Measurements from ENCODE around the gene PDGFRB. TPM values are rescaled to one million over a fixed set of nuclear protein-coding genes. Genes with fewer than 3 reads are reported as not detected.
"Not testable (repeated sequence)": the region's sequence is repeated elsewhere in the genome, so short reads cannot be mapped to it uniquely, and the experiment has no call there.

Gene PDGFRB
- total RNA-seq, 1 donor from 2014 or later, result 341 TPM

- Histone ChIP-seq H3K27me3 (no peaks in the 10 kb centered on the region), H3K36me3 (no peaks in the 10 kb centered on the region), H3K9me3 (no peaks in the 10 kb centered on the region), H3K4me3 (peak overlapping the region in 1 of 2 donors; percentile 51), H3K4me1 (no peaks in the 10 kb centered on the region), H3K27ac (no peak overlapping the region)
- TF ChIP-seq CTCF (IDR thresholded peaks at IDR 0.05), result no peak
- peak in 1 of 2 donors; percentile 27 for DNase-seq (ENCODE audit: low spot score in 2 of 2)
- intact Hi-C loops (cut with DNase I), result no loop called here
These were observed 70.3 kb downstream of the PDGFRB start for GRCh38 chr5:150085191-150085912.

- DNase-seq (ENCODE audit: low spot score in 2 of 2), result peak in 1 of 2 donors; percentile 42
- H3K9me3 ChIP-seq; intact Hi-C loops (cut with DNase I); H3K4me1 ChIP-seq; H3K36me3 ChIP-seq; H3K27ac ChIP-seq; H3K27me3 ChIP-seq: not testable (repeated sequence)
- H3K4me3 ChIP-seq, result peak overlapping the region in 1 of 2 donors; percentile 19
These were observed 70.9 kb downstream of the PDGFRB start for GRCh38 chr5:150084754-150085153.

GRCh38 chr5:150082889-150083288 lies 72.8 kb downstream of the PDGFRB start:
- intact Hi-C loops (cut with DNase I), result no loop called here
- Histone ChIP-seq H3K27me3 (no peaks in the 10 kb centered on the region), H3K36me3 (no peaks in the 10 kb centered on the region), H3K4me1 (no peaks in the 10 kb centered on the region), H3K27ac (no peak overlapping the region), H3K4me3 (peak overlapping the region in 1 of 2 donors; percentile 12), H3K9me3 (no peaks in the 10 kb centered on the region)
- TF ChIP-seq CTCF (IDR thresholded peaks at IDR 0.05), result no peak
- DNase-seq (ENCODE audit: low spot score in 2 of 2), result peak in 1 of 2 donors; percentile 59

- TF ChIP-seq CTCF (IDR thresholded peaks at IDR 0.05), result no peak
- Histone ChIP-seq H3K27me3 (no peaks in the 10 kb centered on the region), H3K4me3 (peak overlapping the region in 1 of 2 donors; percentile 12), H3K4me1 (no peaks in the 10 kb centered on the region), H3K27ac (no peak overlapping the region), H3K36me3 (no peaks in the 10 kb centered on the region), H3K9me3 (no peaks in the 10 kb centered on the region)
- peak in 1 of 2 donors; percentile 54 for DNase-seq (ENCODE audit: low spot score in 2 of 2)
- intact Hi-C loops (cut with DNase I), result no loop called here
These were observed 73.3 kb downstream of the PDGFRB start for GRCh38 chr5:150082374-150082773.

- H3K4me1 ChIP-seq, result no peaks in the 10 kb centered on the region
- intact Hi-C loops (cut with DNase I), result no loop called here
- DNase-seq (ENCODE audit: low spot score in 2 of 2), result peak; percentile 41 to 77
- no peak for TF ChIP-seq CTCF (IDR thresholded peaks at IDR 0.05)
- no peaks in the 10 kb centered on the region for H3K9me3 ChIP-seq
- no peaks in the 10 kb centered on the region for H3K27me3 ChIP-seq
- no peak overlapping the region for H3K4me3 ChIP-seq
- H3K36me3 ChIP-seq, result no peaks in the 10 kb centered on the region
- no peak overlapping the region for H3K27ac ChIP-seq
These were observed 73.9 kb downstream of the PDGFRB start for GRCh38 chr5:150081541-150082283.

All from ascending aorta (tissue), 2 donors.